GM21576 (cell line): Measurements from ENCODE around the gene ING3.

ENCODE experiments used
- ATAC-seq: cut with Tn5 transposase; IDR thresholded peaks from one replicate; pipeline ENCODE4 v1.9.1; 2021; ENCODE audit warnings: mild to moderate bottlenecking, moderate library complexity; ENCODE audit not compliant: unreplicated experiment

The ING3 gene

GRCh38 chr7:120988591-120989256, 38.1 kb downstream of the ING3 start, which contains the start of gene CPED1:
CPED1 (plus strand) TSS chr7:120988711; CDS start chr7:120989622, 911 bp downstream.
- peak; percentile 38 for ATAC-seq

GRCh38 chr7:120989257-120990220, 39.0 kb downstream of the ING3 start:
- no peak for ATAC-seq

GRCh38 chr7:120990468-120991118, 40.0 kb downstream of the ING3 start:
- no peak for ATAC-seq

- no peak for ATAC-seq
Observed at GRCh38 chr7:120991161-120991560, 40.6 kb downstream of the ING3 start.

- ATAC-seq, result no peak
Observed at GRCh38 chr7:120991581-120991980, 41.0 kb downstream of the ING3 start.

GRCh38 chr7:120992272-120992964, 41.8 kb downstream of the ING3 start:
- no peak for ATAC-seq

- ATAC-seq, result no peak
Observed at GRCh38 chr7:120992965-120993494, 42.5 kb downstream of the ING3 start.

GRCh38 chr7:120993553-120994191, 43.1 kb downstream of the ING3 start:
- no peak for ATAC-seq

- ATAC-seq, result no peak
Observed at GRCh38 chr7:120994512-120995410, 44.2 kb downstream of the ING3 start.

- ATAC-seq, result no peak
Observed at GRCh38 chr7:120995654-120996053, 45.1 kb downstream of the ING3 start.

GRCh38 chr7:120996333-120996987, 45.9 kb downstream of the ING3 start:
- no peak for ATAC-seq

GRCh38 chr7:120996988-120997345, 46.4 kb downstream of the ING3 start:
- ATAC-seq, result no peak

- ATAC-seq, result no peak
Observed at GRCh38 chr7:120997882-120998474, 47.4 kb downstream of the ING3 start.

- no peak for ATAC-seq
Observed at GRCh38 chr7:120998520-120998919, 47.9 kb downstream of the ING3 start.

- ATAC-seq, result no peak
Observed at GRCh38 chr7:120998996-120999565, 48.5 kb downstream of the ING3 start.

- ATAC-seq, result no peak
Observed at GRCh38 chr7:121000081-121000983, 49.8 kb downstream of the ING3 start.
